ENCODE data around the gene LSAMP.

Gene LSAMP

DNA sequence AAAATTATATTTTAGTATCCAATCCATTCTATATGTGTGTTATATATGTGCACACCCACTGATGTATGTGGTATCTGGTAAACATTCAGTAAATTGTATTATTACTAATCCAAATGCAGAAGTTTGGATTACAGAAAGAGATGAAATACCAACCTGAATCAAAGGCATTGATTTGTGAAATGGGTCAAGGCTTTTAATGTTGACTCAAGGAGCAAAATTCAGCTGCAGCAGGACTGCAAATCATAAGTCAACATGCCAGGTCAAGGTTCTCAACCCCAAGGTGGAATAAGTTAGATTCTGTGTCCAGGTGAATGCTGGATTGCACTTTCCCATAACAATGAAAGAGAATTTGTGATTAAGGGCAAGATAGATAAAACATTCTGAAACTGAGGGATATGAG, 631.3 kb downstream of the LSAMP start:
- Histone ChIP-seq H3K4me2 (ENCODE audit: insufficient read depth, low read length) (no peak overlapping the region), H3K4me1 (ENCODE audit: insufficient read depth, low read length) (no peaks in the 10 kb centered on the region), H4K20me1 (ENCODE audit: insufficient read depth, low read length) (no peaks in the 10 kb centered on the region), H3K9ac (ENCODE audit: low read depth, low read length) (no peak overlapping the region), H3K9me3 (ENCODE audit: insufficient read depth, low read length, severe bottlenecking) (no peaks in the 10 kb centered on the region), H3K36me3 (ENCODE audit: insufficient read depth, low read length) (no peaks in the 10 kb centered on the region), H3K4me3 (ENCODE audit: low read depth in 1 of 2, low read length in 2 of 2) (no peak overlapping the region), H3K27me3 (ENCODE audit: insufficient read depth, low read length, poor library complexity) (peaks cover 9% of the 10 kb centered on the region), H3K27ac (ENCODE audit: low read length) (no peak overlapping the region), H3K79me2 (ENCODE audit: insufficient read depth, low read length) (no peaks in the 10 kb centered on the region), H2AFZ (ENCODE audit: low read depth, low read length) (no peak overlapping the region)
- ATAC-seq (ENCODE audit: insufficient read depth, low read depth) (no peak), DNase-seq (no peak)
- TF ChIP-seq, protein P1, sequence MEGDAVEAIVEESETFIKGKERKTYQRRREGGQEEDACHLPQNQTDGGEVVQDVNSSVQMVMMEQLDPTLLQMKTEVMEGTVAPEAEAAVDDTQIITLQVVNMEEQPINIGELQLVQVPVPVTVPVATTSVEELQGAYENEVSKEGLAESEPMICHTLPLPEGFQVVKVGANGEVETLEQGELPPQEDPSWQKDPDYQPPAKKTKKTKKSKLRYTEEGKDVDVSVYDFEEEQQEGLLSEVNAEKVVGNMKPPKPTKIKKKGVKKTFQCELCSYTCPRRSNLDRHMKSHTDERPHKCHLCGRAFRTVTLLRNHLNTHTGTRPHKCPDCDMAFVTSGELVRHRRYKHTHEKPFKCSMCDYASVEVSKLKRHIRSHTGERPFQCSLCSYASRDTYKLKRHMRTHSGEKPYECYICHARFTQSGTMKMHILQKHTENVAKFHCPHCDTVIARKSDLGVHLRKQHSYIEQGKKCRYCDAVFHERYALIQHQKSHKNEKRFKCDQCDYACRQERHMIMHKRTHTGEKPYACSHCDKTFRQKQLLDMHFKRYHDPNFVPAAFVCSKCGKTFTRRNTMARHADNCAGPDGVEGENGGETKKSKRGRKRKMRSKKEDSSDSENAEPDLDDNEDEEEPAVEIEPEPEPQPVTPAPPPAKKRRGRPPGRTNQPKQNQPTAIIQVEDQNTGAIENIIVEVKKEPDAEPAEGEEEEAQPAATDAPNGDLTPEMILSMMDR (IDR thresholded peaks at IDR 0.05; ENCODE audit: borderline replicate concordance, extremely low read depth, low read length, poor library complexity, severe bottlenecking), result no peak
- TF ChIP-seq EZH2 (IDR thresholded peaks at IDR 0.05; ENCODE audit: borderline replicate concordance, low read depth, low read length, severe bottlenecking), result no peak

DNA sequence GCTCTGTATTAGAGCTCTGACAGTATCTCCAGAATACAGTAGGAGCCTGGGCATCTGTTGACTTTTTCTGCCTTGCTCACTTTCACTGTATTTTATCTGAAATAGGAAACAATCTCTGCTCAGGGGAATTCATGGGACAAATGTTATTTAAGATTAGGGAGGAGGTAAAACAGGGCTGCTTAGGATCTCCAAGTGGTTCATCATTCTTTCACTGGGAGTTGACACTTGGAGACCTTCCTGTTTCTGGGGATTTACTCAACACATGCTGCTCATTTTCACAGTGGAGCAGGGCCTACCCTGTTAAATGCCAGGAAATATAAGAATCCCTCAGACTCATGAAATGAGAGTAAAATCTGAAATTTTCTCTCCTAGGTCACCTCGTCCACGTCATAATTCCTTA, 636.5 kb downstream of the LSAMP start:
- Histone ChIP-seq H3K4me2 (ENCODE audit: insufficient read depth, low read length) (no peak overlapping the region), H3K4me3 (ENCODE audit: low read depth in 1 of 2, low read length in 2 of 2) (no peak overlapping the region), H3K9me3 (ENCODE audit: insufficient read depth, low read length, severe bottlenecking) (no peaks in the 10 kb centered on the region), H3K9ac (ENCODE audit: low read depth, low read length) (no peak overlapping the region), H2AFZ (ENCODE audit: low read depth, low read length) (no peak overlapping the region), H3K27me3 (ENCODE audit: insufficient read depth, low read length, poor library complexity) (peaks cover 16% of the 10 kb centered on the region), H4K20me1 (ENCODE audit: insufficient read depth, low read length) (no peaks in the 10 kb centered on the region), H3K79me2 (ENCODE audit: insufficient read depth, low read length) (no peaks in the 10 kb centered on the region), H3K4me1 (ENCODE audit: insufficient read depth, low read length) (no peaks in the 10 kb centered on the region), H3K36me3 (ENCODE audit: insufficient read depth, low read length) (no peaks in the 10 kb centered on the region), H3K27ac (ENCODE audit: low read length) (no peak overlapping the region)
- ATAC-seq (ENCODE audit: insufficient read depth, low read depth), result no peak
- DNase-seq, result no peak
- no peak for TF ChIP-seq EZH2 (IDR thresholded peaks at IDR 0.05; ENCODE audit: borderline replicate concordance, low read depth, low read length, severe bottlenecking)
- TF ChIP-seq, protein P1 (IDR thresholded peaks at IDR 0.05; ENCODE audit: borderline replicate concordance, extremely low read depth, low read length, poor library complexity, severe bottlenecking), result no peak

DNA sequence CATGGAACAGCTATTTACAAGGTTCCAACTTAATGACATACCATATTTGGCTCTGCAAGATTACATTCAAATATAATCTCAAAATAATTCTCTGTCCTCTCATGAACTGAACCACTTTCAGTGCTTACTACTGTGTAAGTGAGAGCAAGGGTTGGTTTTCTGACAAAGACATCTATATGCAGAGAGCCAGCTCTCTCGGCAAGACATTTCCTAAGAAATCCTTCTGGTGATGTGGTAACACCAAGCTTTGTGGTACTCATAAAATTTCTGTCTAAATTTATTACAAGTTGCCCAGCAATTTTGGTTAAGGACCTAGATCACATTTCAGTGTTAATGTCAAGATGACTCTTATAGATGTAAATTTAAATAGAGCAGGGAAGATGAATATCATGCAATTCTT, 637.0 kb downstream of the LSAMP start:
- Histone ChIP-seq H3K27ac (ENCODE audit: low read length) (no peak overlapping the region), H3K36me3 (ENCODE audit: insufficient read depth, low read length) (no peaks in the 10 kb centered on the region), H2AFZ (ENCODE audit: low read depth, low read length) (no peak overlapping the region), H3K9ac (ENCODE audit: low read depth, low read length) (no peak overlapping the region), H3K4me2 (ENCODE audit: insufficient read depth, low read length) (no peak overlapping the region), H3K79me2 (ENCODE audit: insufficient read depth, low read length) (no peaks in the 10 kb centered on the region), H4K20me1 (ENCODE audit: insufficient read depth, low read length) (no peaks in the 10 kb centered on the region), H3K4me1 (ENCODE audit: insufficient read depth, low read length) (no peaks in the 10 kb centered on the region), H3K9me3 (ENCODE audit: insufficient read depth, low read length, severe bottlenecking) (no peaks in the 10 kb centered on the region), H3K4me3 (ENCODE audit: low read depth in 1 of 2, low read length in 2 of 2) (no peak overlapping the region), H3K27me3 (ENCODE audit: insufficient read depth, low read length, poor library complexity) (peaks cover 17% of the 10 kb centered on the region)
- ATAC-seq (ENCODE audit: insufficient read depth, low read depth) (no peak), DNase-seq (no peak)
- TF ChIP-seq EZH2 (IDR thresholded peaks at IDR 0.05; ENCODE audit: borderline replicate concordance, low read depth, low read length, severe bottlenecking), result no peak
- TF ChIP-seq, protein P1 (IDR thresholded peaks at IDR 0.05; ENCODE audit: borderline replicate concordance, extremely low read depth, low read length, poor library complexity, severe bottlenecking), result no peak

- Histone ChIP-seq H3K4me3 (ENCODE audit: low read depth in 1 of 2, low read length in 2 of 2) (no peak overlapping the region), H3K4me2 (ENCODE audit: insufficient read depth, low read length) (no peak overlapping the region), H3K27ac (ENCODE audit: low read length) (no peak overlapping the region), H3K27me3 (ENCODE audit: insufficient read depth, low read length, poor library complexity) (peaks cover 20% of the 10 kb centered on the region), H3K9ac (ENCODE audit: low read depth, low read length) (no peak overlapping the region), H3K36me3 (ENCODE audit: insufficient read depth, low read length) (no peaks in the 10 kb centered on the region), H2AFZ (ENCODE audit: low read depth, low read length) (no peak overlapping the region), H3K4me1 (ENCODE audit: insufficient read depth, low read length) (no peaks in the 10 kb centered on the region), H3K79me2 (ENCODE audit: insufficient read depth, low read length) (no peaks in the 10 kb centered on the region), H3K9me3 (ENCODE audit: insufficient read depth, low read length, severe bottlenecking) (no peaks in the 10 kb centered on the region), H4K20me1 (ENCODE audit: insufficient read depth, low read length) (no peaks in the 10 kb centered on the region)
- TF ChIP-seq, protein P1 (IDR thresholded peaks at IDR 0.05; ENCODE audit: borderline replicate concordance, extremely low read depth, low read length, poor library complexity, severe bottlenecking), result no peak
- TF ChIP-seq EZH2 (IDR thresholded peaks at IDR 0.05; ENCODE audit: borderline replicate concordance, low read depth, low read length, severe bottlenecking), result no peak
- ATAC-seq (ENCODE audit: insufficient read depth, low read depth) (no peak), DNase-seq (no peak)
These were observed 638.8 kb downstream of the LSAMP start for GRCh38 chr3:115806501-115806900.

Measured in DND-41 (cell line).